GM12801 (cell line): Measurements from ENCODE around the gene DOK7.

Experiments
- CTCF ChIP-seq: IDR thresholded peaks from one replicate; pipeline ENCODE4 v1.5.1; 2011; ENCODE audit warnings: control low read depth; ENCODE audit not compliant: insufficient read length; ENCODE audit errors: extremely low read depth

Gene DOK7

GRCh38 chr4:3451956-3452355 lies 11.2 kb upstream of the DOK7 start:
- no peak for TF ChIP-seq CTCF

GRCh38 chr4:3452376-3452775 lies 10.7 kb upstream of the DOK7 start:
- no peak for TF ChIP-seq CTCF

GRCh38 chr4:3458371-3458770 lies 4.7 kb upstream of the DOK7 start:
- TF ChIP-seq CTCF = no peak

- no peak for TF ChIP-seq CTCF
Measured at GRCh38 chr4:3460926-3461325, 2.2 kb upstream of the DOK7 start.

GRCh38 chr4:3461515-3462291 lies 1.4 kb upstream of the DOK7 start:
- no peak for TF ChIP-seq CTCF

GRCh38 chr4:3462321-3462789 lies 751 bp upstream of the DOK7 start:
- TF ChIP-seq CTCF = no peak

GRCh38 chr4:3463556-3464348 lies 646 bp downstream of the DOK7 start:
- TF ChIP-seq CTCF = no peak
